Calu3 (cell line): ENCODE results near the gene ATP6AP1. TPM values are rescaled to one million over a fixed set of nuclear protein-coding genes. Genes with fewer than 3 reads are reported as not detected.

Experiments used
- BruUV-seq: library from RNA; stranded (reverse); fragments of 400-500 nt; replicated peaks from 2 replicates; lab custom pipeline; 2021; lab: Mats Ljungman, UMichigan
- CTCF ChIA-PET: fragments of 300-600 bp; sonication (Branson Sonifier 250); formaldehyde crosslinking; loops from one replicate; lab custom pipeline; 2022; ENCODE audit warnings: antibody characterized with exemption; lab: Charles Lee
- DNase-seq: peaks from one replicate; pipeline ENCODE4 v3.0.0; 2022
- H3K27ac Mint-ChIP-seq: one replicate; pipeline ENCODE4 v1.8.0; 2022; ENCODE audit warnings: mixed read lengths; ENCODE audit not compliant: unreplicated experiment
- H3K27me3 Mint-ChIP-seq: one replicate; pipeline ENCODE4 v1.8.0; 2022; ENCODE audit warnings: mixed read lengths; ENCODE audit not compliant: unreplicated experiment
- H3K36me3 Mint-ChIP-seq: one replicate; pipeline ENCODE4 v1.8.0; 2022; ENCODE audit warnings: mild to moderate bottlenecking, moderate library complexity, mixed read lengths; ENCODE audit not compliant: insufficient read depth, unreplicated experiment
- H3K4me1 Mint-ChIP-seq: one replicate; pipeline ENCODE4 v1.8.0; 2022; ENCODE audit warnings: mild to moderate bottlenecking, low read depth, mixed read lengths; ENCODE audit not compliant: unreplicated experiment
- H3K4me3 Mint-ChIP-seq: one replicate; pipeline ENCODE4 v1.8.0; 2022; ENCODE audit warnings: mild to moderate bottlenecking, low read depth, moderate library complexity, mixed read lengths; ENCODE audit not compliant: unreplicated experiment
- H3K9me3 Mint-ChIP-seq: one replicate; pipeline ENCODE4 v1.8.0; 2022; ENCODE audit warnings: low read depth, mixed read lengths; ENCODE audit not compliant: unreplicated experiment
- intact Hi-C: fragments of 100-400 bp; cut with micrococcal nuclease; formaldehyde crosslinking; loops from one replicate; pipeline ENCODE4 v1.10.0; 2022; ENCODE audit not compliant: unreplicated experiment
- total RNA-seq: library from RNA; stranded (reverse); gene quantifications from 2 replicates; pipeline ENCODE4 v1.2.3, GENCODE V29; 2022
- TF ChIP-seq, protein P1 (sequence below): fragments of 200-600 bp; IDR thresholded peaks from one replicate; pipeline ENCODE4 v1.8.0; 2022; ENCODE audit warnings: antibody characterized with exemption; ENCODE audit not compliant: unreplicated experiment

The ATP6AP1 gene
- total RNA-seq, 1 experiment from 2014 or later, result 109 TPM

DNA sequence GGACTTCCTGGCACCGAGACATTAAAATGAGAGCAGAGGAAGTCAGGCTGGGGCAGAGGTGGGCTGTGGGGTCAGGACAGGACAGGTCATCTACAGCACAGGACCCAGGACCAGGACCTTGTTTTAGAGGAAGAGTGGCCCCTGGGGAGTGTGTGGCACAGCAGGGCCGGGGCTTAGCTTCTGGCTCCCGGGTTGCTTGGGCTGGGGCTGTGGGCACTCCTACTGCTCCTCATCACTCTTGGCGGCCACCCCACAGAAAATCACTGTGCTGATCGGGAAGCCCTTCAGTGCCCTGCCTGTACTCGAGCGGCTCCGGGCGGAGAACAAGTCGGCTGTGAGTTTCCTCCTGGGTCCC lies 8.1 kb upstream of the ATP6AP1 start:
- Mint-ChIP-seq H3K27ac (no peak overlapping the region), H3K9me3 (no peaks in the 10 kb centered on the region), H3K4me3 (no peak overlapping the region), H3K36me3 (peaks cover 30% of the 10 kb centered on the region), H3K27me3 (no peaks in the 10 kb centered on the region), H3K4me1 (no peaks in the 10 kb centered on the region)
- CTCF ChIA-PET, result no interaction called here
- intact Hi-C loops, result no loop called here
- TF ChIP-seq, protein P1, sequence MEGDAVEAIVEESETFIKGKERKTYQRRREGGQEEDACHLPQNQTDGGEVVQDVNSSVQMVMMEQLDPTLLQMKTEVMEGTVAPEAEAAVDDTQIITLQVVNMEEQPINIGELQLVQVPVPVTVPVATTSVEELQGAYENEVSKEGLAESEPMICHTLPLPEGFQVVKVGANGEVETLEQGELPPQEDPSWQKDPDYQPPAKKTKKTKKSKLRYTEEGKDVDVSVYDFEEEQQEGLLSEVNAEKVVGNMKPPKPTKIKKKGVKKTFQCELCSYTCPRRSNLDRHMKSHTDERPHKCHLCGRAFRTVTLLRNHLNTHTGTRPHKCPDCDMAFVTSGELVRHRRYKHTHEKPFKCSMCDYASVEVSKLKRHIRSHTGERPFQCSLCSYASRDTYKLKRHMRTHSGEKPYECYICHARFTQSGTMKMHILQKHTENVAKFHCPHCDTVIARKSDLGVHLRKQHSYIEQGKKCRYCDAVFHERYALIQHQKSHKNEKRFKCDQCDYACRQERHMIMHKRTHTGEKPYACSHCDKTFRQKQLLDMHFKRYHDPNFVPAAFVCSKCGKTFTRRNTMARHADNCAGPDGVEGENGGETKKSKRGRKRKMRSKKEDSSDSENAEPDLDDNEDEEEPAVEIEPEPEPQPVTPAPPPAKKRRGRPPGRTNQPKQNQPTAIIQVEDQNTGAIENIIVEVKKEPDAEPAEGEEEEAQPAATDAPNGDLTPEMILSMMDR, result no peak
- DNase-seq, result no peak
- BruUV-seq, result no TSS peak

DNA sequence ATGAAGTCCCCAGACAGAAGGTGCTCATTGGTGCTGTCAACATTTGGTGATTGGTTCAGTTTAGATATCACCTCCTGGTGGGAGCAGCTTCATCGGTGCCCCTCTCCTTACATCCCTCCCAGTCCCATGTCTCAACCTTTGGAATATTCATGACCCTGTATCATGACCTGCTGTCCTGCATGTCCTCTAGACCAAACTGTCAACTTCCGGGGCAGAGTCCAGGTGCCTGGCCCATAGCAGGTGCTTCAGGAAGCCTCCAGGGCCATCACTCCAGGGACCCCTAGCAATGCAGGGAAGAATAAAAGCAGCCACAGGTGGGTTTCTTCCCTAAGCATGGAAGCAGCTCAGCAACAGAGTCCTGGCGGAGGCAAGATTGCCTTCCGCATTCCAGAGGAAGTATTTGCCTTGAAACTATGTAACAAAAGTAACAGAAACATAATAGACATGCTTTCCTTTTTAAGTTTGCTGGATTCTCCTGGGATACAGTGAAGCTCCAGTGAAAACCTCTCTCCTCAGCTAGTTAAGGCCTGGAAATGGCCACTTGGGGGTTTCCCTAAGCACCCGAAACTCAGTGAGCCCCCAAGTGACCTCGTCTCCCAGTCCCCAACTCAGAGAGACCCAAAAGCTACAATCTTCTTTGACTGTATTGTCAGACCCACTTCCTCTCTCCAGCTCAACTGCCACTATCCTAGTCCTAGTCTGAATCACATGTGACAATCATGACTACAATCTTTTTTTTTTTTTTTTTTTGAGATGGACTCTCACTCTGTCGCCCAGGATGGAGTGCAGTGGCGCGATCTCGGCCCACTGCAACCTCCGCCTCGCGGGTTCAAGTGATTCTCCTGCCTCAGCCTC lies 1.3 kb upstream of the ATP6AP1 start:
- no TSS peak for BruUV-seq
- TF ChIP-seq, protein P1, result no peak
- no peak overlapping the region for H3K27ac Mint-ChIP-seq
- peaks cover 44% of the 10 kb centered on the region for H3K36me3 Mint-ChIP-seq
- H3K4me3 Mint-ChIP-seq, result peak overlapping the region; percentile 79
- CTCF ChIA-PET, result interaction anchor here (0.7 kb wide), 1 partner anchor 23 kb away, joined by 3 read pairs; no protein-coding TSS in a partner anchor
- DNase-seq, result no peak
- H3K4me1 Mint-ChIP-seq, result peaks cover 24% of the 10 kb centered on the region
- intact Hi-C loops, result no loop called here
- H3K27me3 Mint-ChIP-seq, result no peaks in the 10 kb centered on the region
- H3K9me3 Mint-ChIP-seq, result no peaks in the 10 kb centered on the region

DNA sequence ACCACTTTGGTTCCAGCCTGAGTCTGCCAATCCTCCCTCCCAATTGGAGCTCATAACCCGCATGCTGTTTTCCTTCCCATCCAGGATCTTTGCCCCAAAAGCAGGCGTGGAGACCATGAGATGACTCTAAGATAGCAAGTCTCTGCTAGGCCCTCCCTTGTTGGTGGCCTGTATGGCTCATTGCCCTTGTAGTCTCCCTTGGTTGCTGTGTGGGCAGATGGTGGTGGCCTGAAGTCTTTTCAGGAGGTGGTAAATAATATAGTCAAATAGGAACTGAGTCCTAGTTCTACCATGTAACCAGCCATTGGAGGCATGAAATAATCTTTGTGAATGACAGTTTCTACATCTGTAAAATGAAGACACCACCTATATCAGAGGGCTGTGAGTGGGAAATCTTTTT lies 1.2 kb downstream of the ATP6AP1 start:
- H3K9me3 Mint-ChIP-seq, result no peaks in the 10 kb centered on the region
- peaks cover 38% of the 10 kb centered on the region for H3K36me3 Mint-ChIP-seq
- CTCF ChIA-PET, result no interaction called here
- H3K4me3 Mint-ChIP-seq, result peak overlapping the region; percentile 79
- H3K27me3 Mint-ChIP-seq, result no peaks in the 10 kb centered on the region
- TF ChIP-seq, protein P1, result no peak
- H3K4me1 Mint-ChIP-seq, result peaks cover 24% of the 10 kb centered on the region
- no peak for DNase-seq
- intact Hi-C loops, result no loop called here
- H3K27ac Mint-ChIP-seq, result no peak overlapping the region
- TSS peak; percentile 72 for BruUV-seq

DNA sequence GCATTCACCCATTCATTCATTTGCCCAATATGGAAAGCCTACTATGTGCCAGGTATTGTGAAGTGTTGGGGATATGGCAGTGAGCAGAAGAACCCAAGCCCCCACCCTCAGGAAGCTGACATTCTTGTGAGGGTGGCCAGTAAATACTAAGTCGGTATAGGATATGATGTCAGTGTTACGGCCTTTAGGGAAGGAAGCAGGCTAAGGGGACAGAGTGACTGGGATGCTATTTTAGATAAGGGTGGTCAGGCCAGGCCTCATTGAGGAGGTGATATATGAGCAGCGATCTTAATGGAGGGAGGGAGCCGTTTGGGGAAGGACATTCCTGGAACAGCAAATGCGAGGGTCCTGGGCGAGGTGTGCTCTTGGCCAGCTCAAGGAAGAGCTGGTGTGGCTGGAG lies 2.0 kb downstream of the ATP6AP1 start:
- Mint-ChIP-seq H3K27me3 (no peaks in the 10 kb centered on the region), H3K36me3 (peaks cover 45% of the 10 kb centered on the region), H3K4me3 (no peak overlapping the region), H3K9me3 (no peaks in the 10 kb centered on the region), H3K27ac (no peak overlapping the region), H3K4me1 (peaks cover 24% of the 10 kb centered on the region)
- intact Hi-C loops, result no loop called here
- BruUV-seq, result no TSS peak
- CTCF ChIA-PET, result no interaction called here
- TF ChIP-seq, protein P1, result no peak
- no peak for DNase-seq
